Ishikawa (cell line): ENCODE data around the gene CGGBP1.

Experiments
- CEBPB ChIP-seq: IDR thresholded peaks from 2 replicates; pipeline ENCODE4 v1.6.1; 2012
- CREB1 ChIP-seq: IDR thresholded peaks from 2 replicates; pipeline ENCODE4 v1.6.1; 2012; ENCODE audit warnings: low read depth
- EGR1 ChIP-seq: IDR thresholded peaks from 2 replicates; pipeline ENCODE4 v1.6.1; 2012
- EP300 ChIP-seq: IDR thresholded peaks from 2 replicates; pipeline ENCODE4 v1.6.1; 2012; ENCODE audit warnings: borderline replicate concordance
- FOXM1 ChIP-seq: IDR thresholded peaks from 2 replicates; pipeline ENCODE4 v1.6.1; 2012; ENCODE audit warnings: low read depth, borderline replicate concordance
- MAX ChIP-seq: IDR thresholded peaks from 2 replicates; pipeline ENCODE4 v1.6.1; 2012
- NFIC ChIP-seq: IDR thresholded peaks from 2 replicates; pipeline ENCODE4 v1.6.1; 2012
- RAD21 ChIP-seq: IDR thresholded peaks from 2 replicates; pipeline ENCODE4 v1.6.1; 2012; ENCODE audit warnings: low read depth
- REST ChIP-seq: IDR thresholded peaks from 2 replicates; pipeline ENCODE4 v1.6.1; 2012; ENCODE audit warnings: low read depth, mild to moderate bottlenecking
- TAF1 ChIP-seq: IDR thresholded peaks from 2 replicates; pipeline ENCODE4 v1.6.1; 2012; ENCODE audit warnings: low read depth, mild to moderate bottlenecking
- TCF12 ChIP-seq: IDR thresholded peaks from 2 replicates; pipeline ENCODE4 v1.6.1; 2012; ENCODE audit warnings: low read depth
- TEAD4 ChIP-seq: IDR thresholded peaks from 2 replicates; pipeline ENCODE4 v1.6.1; 2012
- USF1 ChIP-seq: IDR thresholded peaks from 2 replicates; pipeline ENCODE4 v1.6.1; 2012
- YY1 ChIP-seq: IDR thresholded peaks from 2 replicates; pipeline ENCODE4 v1.6.1; 2012; ENCODE audit warnings: low read depth
- ZBTB7A ChIP-seq: IDR thresholded peaks from 2 replicates; pipeline ENCODE4 v1.6.1; 2012; ENCODE audit warnings: low read depth

The CGGBP1 gene

GRCh38 chr3:88057630-88058305 is 1.0 kb downstream of the CGGBP1 start:
- no peak for TF ChIP-seq CEBPB
- TF ChIP-seq TCF12 = no peak
- no peak for TF ChIP-seq EGR1
- TF ChIP-seq YY1 = no peak
- TF ChIP-seq TAF1 = no peak
- TF ChIP-seq NFIC = no peak
- no peak for TF ChIP-seq ZBTB7A
- no peak for TF ChIP-seq FOXM1
- TF ChIP-seq REST = no peak
- no peak for TF ChIP-seq CREB1
- TF ChIP-seq EP300 = no peak

GRCh38 chr3:88046766-88047165 is 12.0 kb downstream of the CGGBP1 start:
- TF ChIP-seq CEBPB (no peak), FOXM1 (no peak), RAD21 (no peak), TCF12 (no peak), EP300 (no peak), MAX (no peak), TEAD4 (no peak), EGR1 (no peak), NFIC (no peak), CREB1 (no peak), USF1 (no peak), REST (no peak), YY1 (no peak)

- no peak for TF ChIP-seq USF1
- no peak for TF ChIP-seq RAD21
- no peak for TF ChIP-seq TCF12
- no peak for TF ChIP-seq TAF1
- no peak for TF ChIP-seq YY1
- no peak for TF ChIP-seq ZBTB7A
- TF ChIP-seq EGR1 = no peak
- no peak for TF ChIP-seq CREB1
- TF ChIP-seq NFIC = no peak
- no peak for TF ChIP-seq TEAD4
- TF ChIP-seq FOXM1 = no peak
- no peak for TF ChIP-seq EP300
- TF ChIP-seq MAX = no peak
- TF ChIP-seq REST = no peak
- TF ChIP-seq CEBPB = no peak
Observed at GRCh38 chr3:88044411-88044810, 14.4 kb downstream of the CGGBP1 start.

DNA sequence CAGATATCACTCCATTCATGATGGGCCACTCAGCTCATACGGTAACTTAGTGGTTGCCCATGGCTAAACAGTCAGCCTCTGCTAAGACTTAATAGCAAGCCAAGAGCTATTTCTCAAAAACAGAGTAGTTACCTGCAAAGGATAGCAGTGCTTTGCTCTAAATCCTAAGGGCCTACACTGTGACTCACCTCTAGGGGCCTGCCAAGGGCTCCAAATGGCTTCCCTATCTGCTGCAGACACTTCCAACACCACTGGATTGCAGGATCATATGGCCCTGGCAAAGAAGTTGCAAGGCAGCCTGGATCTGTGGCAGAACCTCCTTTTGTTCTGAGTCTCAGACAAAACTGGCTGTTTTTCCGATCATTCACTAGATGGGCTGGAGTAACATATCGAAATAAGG is 17.8 kb downstream of the CGGBP1 start:
- TF ChIP-seq EGR1 (no peak), MAX (no peak), TAF1 (no peak), TCF12 (no peak), CREB1 (no peak), REST (no peak), RAD21 (no peak), CEBPB (no peak), USF1 (no peak), EP300 (no peak), TEAD4 (no peak), ZBTB7A (no peak), FOXM1 (no peak), NFIC (no peak)
